NCI-H748 treated with DMSO at 0.1 percent for 48 hours (cell line): ENCODE measurements around the gene VAMP2.

Experiments used
- DNase-seq: peaks from one replicate; lab custom pipeline; 2025; lab: John Stamatoyannopoulos, UW

Gene VAMP2

GRCh38 chr17:8155231-8155995 lies 7.3 kb downstream of the VAMP2 start:
- no peak for DNase-seq

- DNase-seq: no peak
Measured at GRCh38 chr17:8154608-8155155, 8.1 kb downstream of the VAMP2 start.

- DNase-seq: no peak
Measured at GRCh38 chr17:8153957-8154607, 8.7 kb downstream of the VAMP2 start.

- DNase-seq: no peak
Measured at GRCh38 chr17:8153525-8153956, 9.2 kb downstream of the VAMP2 start.

GRCh38 chr17:8153031-8153451 lies 9.7 kb downstream of the VAMP2 start:
- no peak for DNase-seq

GRCh38 chr17:8152112-8152775 lies 10.5 kb downstream of the VAMP2 start, which contains the start of gene PER1:
TSS of gene PER1 (minus strand) at chr17:8152404. CDS start at chr17:8150706, 1,698 bp downstream.
- peak; percentile 94 for DNase-seq

GRCh38 chr17:8151641-8152111 lies 11.1 kb downstream of the VAMP2 start:
- DNase-seq: no peak

GRCh38 chr17:8151120-8151640 lies 11.6 kb downstream of the VAMP2 start:
- DNase-seq: peak; percentile 86

- DNase-seq: no peak
Measured at GRCh38 chr17:8150194-8151119, 12.3 kb downstream of the VAMP2 start.

GRCh38 chr17:8149419-8150193 lies 13.1 kb downstream of the VAMP2 start:
- no peak for DNase-seq

GRCh38 chr17:8148560-8148959 lies 14.2 kb downstream of the VAMP2 start:
- DNase-seq: no peak

- DNase-seq: no peak
Measured at GRCh38 chr17:8147805-8148404, 14.8 kb downstream of the VAMP2 start.

GRCh38 chr17:8147141-8147804 lies 15.5 kb downstream of the VAMP2 start:
- no peak for DNase-seq

- DNase-seq: no peak
Measured at GRCh38 chr17:8146381-8147140, 16.2 kb downstream of the VAMP2 start.

GRCh38 chr17:8145811-8146210 lies 16.9 kb downstream of the VAMP2 start:
- DNase-seq: no peak

- DNase-seq: no peak
Measured at GRCh38 chr17:8144401-8145231, 18.1 kb downstream of the VAMP2 start.

- DNase-seq: no peak
Measured at GRCh38 chr17:8143581-8144400, 19.0 kb downstream of the VAMP2 start.
